HFFc6 (cell line): ENCODE data around the gene BARX2. TPM values are rescaled to one million over a fixed set of nuclear protein-coding genes. Genes with fewer than 3 reads are reported as not detected.

Source experiments
- DNase-seq: peaks from one replicate; pipeline ENCODE4 v3.0.0-alpha.2; 2018
- H3K27ac Mint-ChIP-seq: 2 replicates; pipeline ENCODE4 v1.8.0; 2020; ENCODE audit warnings: mild to moderate bottlenecking, mixed read lengths
- H3K27me3 Mint-ChIP-seq: 2 replicates; pipeline ENCODE4 v1.8.0; 2021; ENCODE audit warnings: mild to moderate bottlenecking, moderate library complexity, mixed read lengths; ENCODE audit not compliant: insufficient read depth
- H3K36me3 Mint-ChIP-seq: 2 replicates; pipeline ENCODE4 v1.8.0; 2021; ENCODE audit warnings: low read depth, mixed read lengths
- H3K4me1 Mint-ChIP-seq: 2 replicates; pipeline ENCODE4 v1.8.0; 2020; ENCODE audit warnings: low read depth, mixed read lengths
- H3K4me3 Mint-ChIP-seq: 2 replicates; pipeline ENCODE4 v1.8.0; 2020; ENCODE audit warnings: mild to moderate bottlenecking, moderate library complexity, mixed read lengths
- H3K9me3 Mint-ChIP-seq: 2 replicates; pipeline ENCODE4 v1.8.0; 2020; ENCODE audit warnings: mild to moderate bottlenecking, mixed read lengths
- CTCF ChIP-seq: fragments of 200-600 bp; sonication (generic); IDR thresholded peaks from 2 replicates; pipeline ENCODE4 v1.5.0; 2021; ENCODE audit warnings: antibody characterized with exemption, mild to moderate bottlenecking
- total RNA-seq, 6 experiments: library from RNA; stranded (reverse); fragmentation: NEBNext Ultra II Directional; extraction: Animal tissue kit (Norgen Biotek cat#: 25700); gene quantifications; 2 replicates in 1 of 6; 3 replicates in 5 of 6; pipeline ENCODE4 v1.2.3, GENCODE V29; 2021

Gene BARX2
- total RNA-seq, 6 experiments from 2014 or later: not detected

- no peak for TF ChIP-seq CTCF
- H3K9me3 Mint-ChIP-seq: no peaks in the 10 kb centered on the region
- H3K36me3 Mint-ChIP-seq: no peaks in the 10 kb centered on the region
Observed at GRCh38 chr11:129423426-129423825, 47.8 kb downstream of the BARX2 start.

GRCh38 chr11:129425214-129425613 is 49.6 kb downstream of the BARX2 start:
- no peak overlapping the region for H3K4me3 Mint-ChIP-seq
- H3K27me3 Mint-ChIP-seq: peaks cover 16% of the 10 kb centered on the region
- no peak overlapping the region for H3K27ac Mint-ChIP-seq

More at GRCh38 chr11:129423426-129423825, 47.8 kb downstream of the BARX2 start:
- H3K4me1 Mint-ChIP-seq: no peaks in the 10 kb centered on the region
- H3K27me3 Mint-ChIP-seq: peaks cover 22% of the 10 kb centered on the region
- no peak for DNase-seq
- no peak overlapping the region for H3K27ac Mint-ChIP-seq
- no peak overlapping the region for H3K4me3 Mint-ChIP-seq

GRCh38 chr11:129426038-129426437 is 50.4 kb downstream of the BARX2 start:
- no peak overlapping the region for H3K4me3 Mint-ChIP-seq
- TF ChIP-seq CTCF: no peak
- no peaks in the 10 kb centered on the region; the same call in 1 of the 2 replicates for H3K9me3 Mint-ChIP-seq
- H3K27ac Mint-ChIP-seq: no peak overlapping the region
- no peaks in the 10 kb centered on the region for H3K36me3 Mint-ChIP-seq
- no peaks in the 10 kb centered on the region for H3K4me1 Mint-ChIP-seq
- peaks cover 14% of the 10 kb centered on the region for H3K27me3 Mint-ChIP-seq
- DNase-seq: no peak

More at GRCh38 chr11:129425214-129425613, 49.6 kb downstream of the BARX2 start:
- no peaks in the 10 kb centered on the region for H3K9me3 Mint-ChIP-seq
- no peak for DNase-seq
- no peaks in the 10 kb centered on the region for H3K4me1 Mint-ChIP-seq
- no peaks in the 10 kb centered on the region for H3K36me3 Mint-ChIP-seq
- TF ChIP-seq CTCF: no peak

DNA sequence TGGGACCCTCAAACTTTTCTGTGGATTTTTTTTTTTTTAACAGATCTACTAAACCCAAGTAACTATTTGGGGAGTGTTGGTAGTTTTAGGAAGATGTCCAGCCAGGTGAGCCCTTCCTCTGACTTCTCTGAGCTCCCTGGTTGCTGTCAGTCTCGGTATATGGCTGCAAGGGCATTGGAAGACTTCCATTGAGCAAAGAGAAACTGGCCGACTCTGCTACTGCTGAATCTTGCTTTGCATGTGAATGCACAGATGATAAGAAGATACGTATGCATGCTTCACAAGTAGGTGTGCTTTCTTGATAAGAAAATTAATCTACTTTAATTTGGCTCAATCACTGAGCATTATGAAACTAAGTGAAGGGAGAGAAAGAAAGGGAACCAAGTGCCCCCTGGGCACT is 51.1 kb downstream of the BARX2 start:
- no peak overlapping the region for H3K27ac Mint-ChIP-seq
- H3K4me1 Mint-ChIP-seq: no peaks in the 10 kb centered on the region
- H3K9me3 Mint-ChIP-seq: no peaks in the 10 kb centered on the region; the same call in 1 of the 2 replicates
- no peak overlapping the region for H3K4me3 Mint-ChIP-seq
- no peaks in the 10 kb centered on the region for H3K36me3 Mint-ChIP-seq
- no peak for TF ChIP-seq CTCF
- no peak for DNase-seq
- H3K27me3 Mint-ChIP-seq: peaks cover 14% of the 10 kb centered on the region

DNA sequence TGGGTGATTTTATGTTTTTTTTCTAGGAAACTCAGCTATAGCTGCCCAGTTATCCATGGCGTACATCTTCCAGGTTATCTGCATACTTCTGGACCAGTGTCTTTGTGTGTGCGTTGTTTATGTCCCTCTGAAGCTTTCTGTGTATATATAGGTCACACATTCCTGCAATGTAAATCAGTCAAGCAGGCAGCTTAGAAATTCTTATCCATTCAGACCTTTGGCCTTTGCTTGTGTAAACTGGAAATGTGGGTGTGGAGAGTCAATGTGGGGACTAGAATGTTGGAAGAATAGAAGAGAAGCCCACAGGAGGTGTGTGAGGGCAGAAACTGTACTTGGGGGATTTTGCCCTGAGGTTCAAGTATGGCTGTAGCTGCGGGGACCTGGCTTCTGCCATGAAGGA is 51.7 kb downstream of the BARX2 start:
- Mint-ChIP-seq H3K4me3 (no peak overlapping the region), H3K27ac (no peak overlapping the region), H3K36me3 (no peaks in the 10 kb centered on the region), H3K27me3 (peaks cover 14% of the 10 kb centered on the region), H3K4me1 (no peaks in the 10 kb centered on the region), H3K9me3 (no peaks in the 10 kb centered on the region; the same call in 1 of the 2 replicates)
- no peak for TF ChIP-seq CTCF
- no peak for DNase-seq
